ENCODE data around the gene PRDM10. TPM values are rescaled to one million over a fixed set of nuclear protein-coding genes. Genes with fewer than 3 reads are reported as not detected.

The PRDM10 gene
- total RNA-seq, 1 donor from 2014 or later = 14.6 TPM

- H3K9me3 Mint-ChIP-seq = no peaks in the 10 kb centered on the region
- H3K27ac Mint-ChIP-seq = no peak overlapping the region
- no peak overlapping the region for H3K4me3 Mint-ChIP-seq
- DNase-seq = no peak
- intact Hi-C loops (cut with micrococcal nuclease) = loop anchor here (10.0 kb wide), 1 partner anchor 906 kb away; the partner anchor contains the start of gene SNX19
- POLR2A ChIA-PET = no interaction called here
- H3K4me1 Mint-ChIP-seq = peaks cover 16% of the 10 kb centered on the region
- TF ChIP-seq, protein P1, sequence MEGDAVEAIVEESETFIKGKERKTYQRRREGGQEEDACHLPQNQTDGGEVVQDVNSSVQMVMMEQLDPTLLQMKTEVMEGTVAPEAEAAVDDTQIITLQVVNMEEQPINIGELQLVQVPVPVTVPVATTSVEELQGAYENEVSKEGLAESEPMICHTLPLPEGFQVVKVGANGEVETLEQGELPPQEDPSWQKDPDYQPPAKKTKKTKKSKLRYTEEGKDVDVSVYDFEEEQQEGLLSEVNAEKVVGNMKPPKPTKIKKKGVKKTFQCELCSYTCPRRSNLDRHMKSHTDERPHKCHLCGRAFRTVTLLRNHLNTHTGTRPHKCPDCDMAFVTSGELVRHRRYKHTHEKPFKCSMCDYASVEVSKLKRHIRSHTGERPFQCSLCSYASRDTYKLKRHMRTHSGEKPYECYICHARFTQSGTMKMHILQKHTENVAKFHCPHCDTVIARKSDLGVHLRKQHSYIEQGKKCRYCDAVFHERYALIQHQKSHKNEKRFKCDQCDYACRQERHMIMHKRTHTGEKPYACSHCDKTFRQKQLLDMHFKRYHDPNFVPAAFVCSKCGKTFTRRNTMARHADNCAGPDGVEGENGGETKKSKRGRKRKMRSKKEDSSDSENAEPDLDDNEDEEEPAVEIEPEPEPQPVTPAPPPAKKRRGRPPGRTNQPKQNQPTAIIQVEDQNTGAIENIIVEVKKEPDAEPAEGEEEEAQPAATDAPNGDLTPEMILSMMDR (IDR thresholded peaks at IDR 0.05) = no peak
- peaks cover 20% of the 10 kb centered on the region for H3K27me3 Mint-ChIP-seq
- ATAC-seq (ENCODE audit: low read depth) = no peak
- CTCF ChIA-PET = no interaction called here
- H3K36me3 Mint-ChIP-seq (ENCODE audit: low read depth) = peaks cover 2% of the 10 kb centered on the region
Observed at GRCh38 chr11:130008326-130008725, 5.7 kb upstream of the PRDM10 start.

- Mint-ChIP-seq H3K4me3 (no peak overlapping the region), H3K4me1 (peaks cover 17% of the 10 kb centered on the region), H3K36me3 (ENCODE audit: low read depth) (peaks cover 6% of the 10 kb centered on the region), H3K9me3 (no peaks in the 10 kb centered on the region), H3K27me3 (peaks cover 18% of the 10 kb centered on the region), H3K27ac (no peak overlapping the region)
- ATAC-seq (ENCODE audit: low read depth) (no peak), DNase-seq (no peak)
- intact Hi-C loops (cut with micrococcal nuclease) = loop anchor here (10.0 kb wide), 1 partner anchor 908 kb away; the partner anchor contains the start of gene SNX19
- POLR2A ChIA-PET = interaction anchor here (1.2 kb wide), 1 partner anchor 8 kb away, joined by 3 read pairs; no protein-coding TSS in a partner anchor
- CTCF ChIA-PET = interaction anchor here (0.9 kb wide), 1 partner anchor 64 kb away, joined by 3 read pairs; no protein-coding TSS in a partner anchor
- TF ChIP-seq, protein P1 (IDR thresholded peaks at IDR 0.05) = no peak
Observed at GRCh38 chr11:130006929-130007328, 4.3 kb upstream of the PRDM10 start.

DNA sequence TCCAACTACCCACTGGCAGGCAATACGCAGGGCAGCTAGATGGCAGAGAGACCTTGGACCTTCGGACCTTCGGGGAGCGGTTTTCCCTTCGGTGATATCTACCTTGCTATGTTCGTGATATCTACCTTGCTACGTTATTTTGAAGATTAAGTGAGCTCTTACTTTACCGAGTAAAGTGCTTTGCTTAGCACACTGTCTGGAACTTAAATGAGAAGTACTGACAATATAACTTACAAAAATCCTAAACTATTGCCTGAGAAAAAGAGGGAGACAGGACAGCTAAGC is 1.0 kb upstream of the PRDM10 start:
- Mint-ChIP-seq H3K36me3 (ENCODE audit: low read depth) (peaks cover 6% of the 10 kb centered on the region), H3K4me3 (peak overlapping the region; percentile 93), H3K9me3 (no peaks in the 10 kb centered on the region), H3K27ac (peak overlapping the region; percentile 98), H3K27me3 (peaks cover 9% of the 10 kb centered on the region), H3K4me1 (peaks cover 26% of the 10 kb centered on the region)
- ChIA-PET POLR2A (interaction anchor here (0.6 to 4.2 kb wide), 20 partner anchors 9 to 912 kb away, joined by 3 to 59 read pairs (median 15); partner anchors contain the start of genes APLP2, SNX19 and ST14), CTCF (interaction anchor here (1.0 to 1.8 kb wide), 6 partner anchors 11 to 128 kb away, joined by 3 to 18 read pairs (median 4); no protein-coding TSS in a partner anchor)
- intact Hi-C loops (cut with micrococcal nuclease) = loop anchor here (1.0 to 10.0 kb wide), 8 partner anchors 19 to 911 kb away; partner anchors contain the start of genes APLP2, NFRKB and SNX19
- DNase-seq (no peak), ATAC-seq (ENCODE audit: low read depth) (no peak)
- TF ChIP-seq, protein P1 (IDR thresholded peaks at IDR 0.05) = no peak

DNA sequence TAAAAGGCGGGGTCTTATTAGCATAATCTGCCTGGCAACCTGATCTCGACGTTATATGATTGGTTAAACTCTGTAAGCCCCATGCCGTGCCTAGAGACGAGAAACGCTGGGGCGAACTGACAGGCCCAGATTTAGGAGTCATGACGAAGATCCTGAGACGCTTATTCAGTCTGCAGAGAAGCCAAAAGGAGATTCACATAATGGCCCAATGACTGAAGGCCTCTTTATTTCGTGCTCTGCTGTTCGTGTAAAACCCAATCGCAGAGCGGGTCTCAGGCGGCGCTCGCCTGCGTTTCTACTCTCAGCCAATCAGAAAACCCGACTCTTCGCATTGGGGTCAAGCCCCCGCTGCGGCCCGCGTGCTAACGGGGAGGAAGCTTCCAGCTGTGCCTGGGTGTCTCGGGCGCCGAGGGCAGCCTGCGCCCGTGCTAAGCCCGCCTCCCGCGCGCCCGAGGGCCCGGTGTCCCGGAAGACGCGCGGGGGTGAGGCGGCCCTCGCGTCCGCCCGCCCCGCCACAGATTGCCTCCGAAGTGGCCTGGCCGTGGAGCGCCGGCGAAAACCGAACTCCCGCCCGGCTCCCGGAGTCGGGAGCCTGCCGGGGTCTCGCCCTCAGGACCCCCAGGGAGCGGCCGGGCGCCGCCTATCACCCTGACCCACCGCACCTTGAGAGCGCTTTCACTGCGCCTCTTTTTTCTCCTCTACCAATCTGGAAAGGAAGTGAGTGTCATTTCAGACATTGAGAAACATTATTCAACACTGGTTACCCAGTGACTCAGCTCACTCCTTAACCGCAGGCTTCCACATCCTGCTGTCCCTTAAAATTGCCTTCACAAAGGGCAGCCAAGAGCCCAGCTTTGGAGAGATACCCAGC is 446 bp upstream of the PRDM10 start:
- DNase-seq = peak; percentile 81
- H3K4me3 Mint-ChIP-seq = peak overlapping the region; percentile 99
- TF ChIP-seq, protein P1 (IDR thresholded peaks at IDR 0.05) = no peak
- CTCF ChIA-PET = interaction anchor here (1.0 to 1.8 kb wide), 6 partner anchors 10 to 129 kb away, joined by 3 to 18 read pairs (median 4); no protein-coding TSS in a partner anchor
- H3K27ac Mint-ChIP-seq = peak overlapping the region; percentile 100
- POLR2A ChIA-PET = interaction anchor here (0.6 to 4.2 kb wide), 38 partner anchors 9 to 1684 kb away, joined by 3 to 59 read pairs (median 6); partner anchors contain the start of genes APLP2, NFRKB, SNX19 and ST14
- peaks cover 6% of the 10 kb centered on the region for H3K36me3 Mint-ChIP-seq (ENCODE audit: low read depth)
- intact Hi-C loops (cut with micrococcal nuclease) = loop anchor here (1.0 to 10.0 kb wide), 10 partner anchors 30 to 912 kb away; partner anchors contain the start of genes APLP2, NFRKB and SNX19
- no peaks in the 10 kb centered on the region for H3K9me3 Mint-ChIP-seq
- peaks cover 29% of the 10 kb centered on the region for H3K4me1 Mint-ChIP-seq
- H3K27me3 Mint-ChIP-seq = peaks cover 4% of the 10 kb centered on the region
- ATAC-seq (ENCODE audit: low read depth) = peak; percentile 71

Measured in activated B cell treated with CpG ODN at 0.5 μM for 24 hours (primary cell).